Neural cell (in vitro differentiated cells): ENCODE data around the gene HAS3. TPM values are rescaled to one million over a fixed set of nuclear protein-coding genes. Genes with fewer than 3 reads are reported as not detected.

Experiments used
- H2AFZ ChIP-seq: fragments of 200-600, 300-800 bp; sonication (generic), shearing (Covaris generic); 2 replicates; pipeline ENCODE4 v1.6.0; 2014; ENCODE audit warnings: low read depth, mild to moderate bottlenecking, antibody characterized with exemption, low read length, moderate library complexity
- H3F3A ChIP-seq: fragments of 200-600 bp; shearing (Covaris generic); 2 replicates; pipeline ENCODE4 v1.6.1; 2016; ENCODE audit warnings: mild to moderate bottlenecking, moderate library complexity, mixed read lengths, antibody characterized with exemption, low read length; ENCODE audit not compliant: insufficient read depth, poor library complexity, severe bottlenecking
- H3K27ac ChIP-seq: fragments of 200-600, 300-800 bp; sonication (generic), shearing (Covaris generic); 2 replicates; pipeline ENCODE4 v1.5.1; 2014; ENCODE audit warnings: mild to moderate bottlenecking, low read length, moderate library complexity
- H3K27me3 ChIP-seq: fragments of 300-800, 200-600 bp; sonication (generic), shearing (Covaris generic); 2 replicates; pipeline ENCODE4 v1.6.0; 2014; ENCODE audit warnings: mild to moderate bottlenecking, low read depth, low read length, moderate library complexity; ENCODE audit not compliant: insufficient read depth
- H3K36me3 ChIP-seq: fragments of 300-800, 200-600 bp; sonication (generic), shearing (Covaris generic); 2 replicates; pipeline ENCODE4 v1.5.1; 2014; ENCODE audit warnings: mild to moderate bottlenecking, antibody characterized with exemption, low read length, moderate library complexity; ENCODE audit not compliant: insufficient read depth
- H3K4me2 ChIP-seq: fragments of 300-800, 200-600 bp; sonication (generic), shearing (Covaris generic); 2 replicates; pipeline ENCODE4 v1.6.0; 2014; ENCODE audit warnings: mild to moderate bottlenecking, low read length
- H3K4me3 ChIP-seq: fragments of 300-800, 200-600 bp; sonication (generic), shearing (Covaris generic); 2 replicates; pipeline ENCODE4 v1.5.1; 2014; ENCODE audit warnings: mild to moderate bottlenecking, low read length, moderate library complexity
- H3K79me2 ChIP-seq: fragments of 200-600 bp; shearing (Covaris generic); replicated peaks from 2 replicates; pipeline ENCODE4 v1.6.0; 2014; ENCODE audit warnings: mild to moderate bottlenecking, low read length, moderate library complexity; ENCODE audit not compliant: insufficient read depth
- H3K9ac ChIP-seq: fragments of 300-800, 200-600 bp; sonication (generic), shearing (Covaris generic); 2 replicates; pipeline ENCODE4 v1.6.1; 2016; ENCODE audit warnings: mild to moderate bottlenecking, low read length, mixed read lengths
- H3K9me2 ChIP-seq: fragments of 200-600 bp; shearing (Covaris generic); 2 replicates; pipeline ENCODE4 v1.6.1; 2016; ENCODE audit warnings: mild to moderate bottlenecking, low read length, mixed read lengths; ENCODE audit not compliant: insufficient read depth
- H3K9me3 ChIP-seq: fragments of 200-600, 300-800 bp; sonication (generic), shearing (Covaris generic); 2 replicates; pipeline ENCODE4 v1.6.1; 2016; ENCODE audit warnings: mild to moderate bottlenecking, mixed run types, low read length, moderate library complexity, mixed read lengths
- H4K20me1 ChIP-seq: fragments of 200-600 bp; shearing (Covaris generic); 2 replicates; pipeline ENCODE4 v1.6.1; 2016; ENCODE audit warnings: mild to moderate bottlenecking, mixed run types; ENCODE audit not compliant: insufficient read depth
- EP300 ChIP-seq: fragments of 450-650 bp; conservative IDR thresholded peaks from 2 replicates; pipeline ENCODE4 v1.6.1; 2014; ENCODE audit warnings: antibody characterized with exemption, mild to moderate bottlenecking, moderate library complexity; ENCODE audit not compliant: poor library complexity, severe bottlenecking
- EZH2 ChIP-seq: fragments of 200-600, 300-800 bp; shearing (Covaris generic), sonication (generic); IDR thresholded peaks from 2 replicates; pipeline ENCODE4 v1.6.1; 2014; ENCODE audit warnings: antibody characterized with exemption, low read length, borderline replicate concordance, mild to moderate bottlenecking; ENCODE audit not compliant: insufficient read depth, poor library complexity, severe bottlenecking
- MXI1 ChIP-seq: fragments of 450-650 bp; conservative IDR thresholded peaks from 2 replicates; pipeline ENCODE4 v1.6.1; 2014; ENCODE audit warnings: antibody characterized with exemption, mild to moderate bottlenecking; ENCODE audit not compliant: poor library complexity, severe bottlenecking
- POLR2AphosphoS5 ChIP-seq: IDR thresholded peaks from 2 replicates; pipeline ENCODE4 v1.6.1; 2012
- RAD21 ChIP-seq: fragments of 450-650 bp; conservative IDR thresholded peaks from 2 replicates; pipeline ENCODE4 v1.6.1; 2014; ENCODE audit warnings: antibody characterized with exemption, mild to moderate bottlenecking, moderate library complexity
- SMC3 ChIP-seq: fragments of 450-650 bp; conservative IDR thresholded peaks from 2 replicates; pipeline ENCODE4 v1.6.1; 2014; ENCODE audit warnings: antibody characterized with exemption, mild to moderate bottlenecking, moderate library complexity; ENCODE audit not compliant: poor library complexity
- TAF1 ChIP-seq: IDR thresholded peaks from 2 replicates; pipeline ENCODE4 v1.6.1; 2012; ENCODE audit warnings: low read depth
- polyA plus RNA-seq: library from polyadenylated mRNA; depleted of rRNA; stranded (reverse); fragments of >200 nt; gene quantifications from 2 replicates; pipeline ENCODE4 v1.2.3, GENCODE V29; 2014
- TF ChIP-seq, protein P1 (sequence below): IDR thresholded peaks from 2 replicates; pipeline ENCODE4 v1.6.1; 2012; ENCODE audit warnings: borderline replicate concordance
- TF ChIP-seq, protein P2 (sequence below): fragments of 450-650 bp; IDR thresholded peaks from 2 replicates; pipeline ENCODE4 v1.5.1; 2014; ENCODE audit warnings: antibody characterized with exemption, mild to moderate bottlenecking, moderate library complexity; ENCODE audit not compliant: poor library complexity, severe bottlenecking

The HAS3 gene
- polyA plus RNA-seq, 1 donor from 2014 or later, result 12.5 TPM

DNA sequence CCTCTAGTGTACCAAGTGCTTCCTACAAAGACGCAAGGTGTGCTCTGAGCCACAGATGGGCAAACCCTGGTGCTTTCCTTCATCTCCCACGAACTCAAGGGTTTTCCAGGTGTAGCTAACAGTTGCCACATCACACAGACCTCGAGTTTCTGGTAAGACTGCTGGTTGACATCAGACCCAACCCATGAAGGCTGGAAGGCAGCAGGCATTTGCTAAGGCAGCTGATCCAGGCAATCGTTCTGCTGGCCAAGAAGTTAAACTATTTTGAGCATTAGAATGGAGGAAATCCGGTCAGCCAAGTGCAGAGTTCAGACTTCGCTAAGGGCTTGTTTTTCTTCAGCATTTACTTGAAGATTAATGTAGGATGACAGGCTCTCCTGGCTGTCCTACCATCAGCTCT lies 11.5 kb downstream of the HAS3 start:
- no peaks in the 10 kb centered on the region for H3K9me2 ChIP-seq
- H3K4me3 ChIP-seq, result no peak overlapping the region
- no peaks in the 10 kb centered on the region for H3F3A ChIP-seq
- no peaks in the 10 kb centered on the region for H4K20me1 ChIP-seq
- peaks cover 10% of the 10 kb centered on the region for H3K79me2 ChIP-seq
- TF ChIP-seq, protein P1, sequence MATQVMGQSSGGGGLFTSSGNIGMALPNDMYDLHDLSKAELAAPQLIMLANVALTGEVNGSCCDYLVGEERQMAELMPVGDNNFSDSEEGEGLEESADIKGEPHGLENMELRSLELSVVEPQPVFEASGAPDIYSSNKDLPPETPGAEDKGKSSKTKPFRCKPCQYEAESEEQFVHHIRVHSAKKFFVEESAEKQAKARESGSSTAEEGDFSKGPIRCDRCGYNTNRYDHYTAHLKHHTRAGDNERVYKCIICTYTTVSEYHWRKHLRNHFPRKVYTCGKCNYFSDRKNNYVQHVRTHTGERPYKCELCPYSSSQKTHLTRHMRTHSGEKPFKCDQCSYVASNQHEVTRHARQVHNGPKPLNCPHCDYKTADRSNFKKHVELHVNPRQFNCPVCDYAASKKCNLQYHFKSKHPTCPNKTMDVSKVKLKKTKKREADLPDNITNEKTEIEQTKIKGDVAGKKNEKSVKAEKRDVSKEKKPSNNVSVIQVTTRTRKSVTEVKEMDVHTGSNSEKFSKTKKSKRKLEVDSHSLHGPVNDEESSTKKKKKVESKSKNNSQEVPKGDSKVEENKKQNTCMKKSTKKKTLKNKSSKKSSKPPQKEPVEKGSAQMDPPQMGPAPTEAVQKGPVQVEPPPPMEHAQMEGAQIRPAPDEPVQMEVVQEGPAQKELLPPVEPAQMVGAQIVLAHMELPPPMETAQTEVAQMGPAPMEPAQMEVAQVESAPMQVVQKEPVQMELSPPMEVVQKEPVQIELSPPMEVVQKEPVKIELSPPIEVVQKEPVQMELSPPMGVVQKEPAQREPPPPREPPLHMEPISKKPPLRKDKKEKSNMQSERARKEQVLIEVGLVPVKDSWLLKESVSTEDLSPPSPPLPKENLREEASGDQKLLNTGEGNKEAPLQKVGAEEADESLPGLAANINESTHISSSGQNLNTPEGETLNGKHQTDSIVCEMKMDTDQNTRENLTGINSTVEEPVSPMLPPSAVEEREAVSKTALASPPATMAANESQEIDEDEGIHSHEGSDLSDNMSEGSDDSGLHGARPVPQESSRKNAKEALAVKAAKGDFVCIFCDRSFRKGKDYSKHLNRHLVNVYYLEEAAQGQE, result no peak
- TF ChIP-seq TAF1 (no peak), MXI1 (no peak), EZH2 (no peak), EP300 (no peak), RAD21 (no peak), POLR2AphosphoS5 (no peak), SMC3 (no peak)
- TF ChIP-seq, protein P2, sequence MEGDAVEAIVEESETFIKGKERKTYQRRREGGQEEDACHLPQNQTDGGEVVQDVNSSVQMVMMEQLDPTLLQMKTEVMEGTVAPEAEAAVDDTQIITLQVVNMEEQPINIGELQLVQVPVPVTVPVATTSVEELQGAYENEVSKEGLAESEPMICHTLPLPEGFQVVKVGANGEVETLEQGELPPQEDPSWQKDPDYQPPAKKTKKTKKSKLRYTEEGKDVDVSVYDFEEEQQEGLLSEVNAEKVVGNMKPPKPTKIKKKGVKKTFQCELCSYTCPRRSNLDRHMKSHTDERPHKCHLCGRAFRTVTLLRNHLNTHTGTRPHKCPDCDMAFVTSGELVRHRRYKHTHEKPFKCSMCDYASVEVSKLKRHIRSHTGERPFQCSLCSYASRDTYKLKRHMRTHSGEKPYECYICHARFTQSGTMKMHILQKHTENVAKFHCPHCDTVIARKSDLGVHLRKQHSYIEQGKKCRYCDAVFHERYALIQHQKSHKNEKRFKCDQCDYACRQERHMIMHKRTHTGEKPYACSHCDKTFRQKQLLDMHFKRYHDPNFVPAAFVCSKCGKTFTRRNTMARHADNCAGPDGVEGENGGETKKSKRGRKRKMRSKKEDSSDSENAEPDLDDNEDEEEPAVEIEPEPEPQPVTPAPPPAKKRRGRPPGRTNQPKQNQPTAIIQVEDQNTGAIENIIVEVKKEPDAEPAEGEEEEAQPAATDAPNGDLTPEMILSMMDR, result no peak
- H3K4me2 ChIP-seq, result no peak overlapping the region
- no peak overlapping the region for H3K27ac ChIP-seq
- peaks cover 8% of the 10 kb centered on the region for H3K36me3 ChIP-seq
- no peaks in the 10 kb centered on the region for H3K9me3 ChIP-seq
- no peak overlapping the region for H2AFZ ChIP-seq
- H3K9ac ChIP-seq, result no peak overlapping the region
- no peaks in the 10 kb centered on the region for H3K27me3 ChIP-seq

DNA sequence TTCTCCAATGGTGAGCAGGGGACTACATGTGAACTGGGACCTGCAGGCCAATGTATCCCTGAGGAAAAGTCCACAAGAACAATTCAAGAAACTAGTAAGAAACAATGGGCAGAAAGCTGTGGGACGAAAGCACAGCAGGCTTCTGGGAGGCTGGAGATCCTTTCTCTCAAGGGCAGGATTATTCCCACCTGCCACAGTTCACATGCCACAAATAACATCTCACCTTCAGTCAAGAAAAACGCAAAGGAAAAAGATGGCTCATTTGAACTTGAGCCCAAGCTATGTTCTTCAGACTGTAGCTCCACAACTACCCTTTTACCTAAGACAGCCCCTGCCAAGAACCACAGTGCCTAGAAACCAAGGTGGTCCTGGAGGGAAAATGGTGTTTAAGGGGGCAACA lies 13.0 kb downstream of the HAS3 start:
- Histone ChIP-seq H3K9me3 (no peaks in the 10 kb centered on the region), H3K9ac (no peak overlapping the region), H4K20me1 (no peaks in the 10 kb centered on the region), H3K4me3 (no peak overlapping the region), H3K27ac (no peak overlapping the region), H3F3A (no peaks in the 10 kb centered on the region), H3K27me3 (no peaks in the 10 kb centered on the region), H3K9me2 (no peaks in the 10 kb centered on the region), H3K79me2 (peaks cover 10% of the 10 kb centered on the region), H3K4me2 (no peak overlapping the region), H3K36me3 (peaks cover 8% of the 10 kb centered on the region), H2AFZ (no peak overlapping the region)
- TF ChIP-seq EZH2 (no peak), RAD21 (no peak), EP300 (no peak), SMC3 (no peak), POLR2AphosphoS5 (no peak), TAF1 (no peak), MXI1 (no peak)
- TF ChIP-seq, protein P1, result no peak
- TF ChIP-seq, protein P2, result no peak
